Measurements from ENCODE around the gene CASTOR1.

Gene CASTOR1

GRCh38 chr22:30244641-30245040, 44.7 kb downstream of the CASTOR1 start:
- no peak for DNase-seq (ENCODE audit: low spot score)

DNA sequence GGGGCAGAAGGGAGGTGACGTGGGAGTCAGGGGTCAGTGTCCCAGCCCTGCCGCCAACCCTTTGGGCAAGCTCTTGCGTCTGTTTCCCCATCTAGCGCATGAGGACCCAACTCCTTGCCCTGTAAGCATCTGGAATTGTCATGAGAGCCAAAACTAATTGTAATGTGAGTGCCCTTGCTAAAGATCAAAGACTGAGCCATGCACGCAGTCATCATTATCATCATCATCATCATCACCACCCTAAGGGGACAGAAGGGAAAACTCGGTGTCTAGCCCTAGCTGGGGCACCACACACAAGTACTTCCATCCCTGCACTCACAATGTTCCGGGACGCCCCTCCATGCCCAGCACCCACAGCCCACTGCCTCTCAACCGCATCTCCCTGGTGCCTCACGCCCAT, 45.2 kb downstream of the CASTOR1 start:
- no peak for DNase-seq (ENCODE audit: low spot score)

DNA sequence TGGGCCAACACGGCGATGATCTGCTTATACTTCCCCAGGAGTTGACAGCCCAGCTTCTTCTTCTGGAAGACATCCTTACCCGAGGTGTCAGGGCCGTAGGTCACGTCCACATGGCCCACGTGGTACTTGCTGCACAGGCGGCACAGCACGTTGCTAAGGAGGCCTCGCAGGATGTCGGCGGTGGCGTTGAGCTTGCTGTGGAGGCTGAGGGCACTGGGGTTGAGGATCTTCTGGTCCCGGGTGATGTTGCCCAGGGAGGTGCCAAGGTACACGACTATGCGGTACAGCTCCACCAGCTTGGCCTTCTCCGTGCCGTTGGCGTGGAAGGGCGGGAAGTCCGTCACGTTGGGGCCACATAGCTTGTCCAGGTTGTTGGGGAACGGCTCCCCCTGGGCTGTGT, 45.6 kb downstream of the CASTOR1 start:
- no peak for DNase-seq (ENCODE audit: low spot score)

DNA sequence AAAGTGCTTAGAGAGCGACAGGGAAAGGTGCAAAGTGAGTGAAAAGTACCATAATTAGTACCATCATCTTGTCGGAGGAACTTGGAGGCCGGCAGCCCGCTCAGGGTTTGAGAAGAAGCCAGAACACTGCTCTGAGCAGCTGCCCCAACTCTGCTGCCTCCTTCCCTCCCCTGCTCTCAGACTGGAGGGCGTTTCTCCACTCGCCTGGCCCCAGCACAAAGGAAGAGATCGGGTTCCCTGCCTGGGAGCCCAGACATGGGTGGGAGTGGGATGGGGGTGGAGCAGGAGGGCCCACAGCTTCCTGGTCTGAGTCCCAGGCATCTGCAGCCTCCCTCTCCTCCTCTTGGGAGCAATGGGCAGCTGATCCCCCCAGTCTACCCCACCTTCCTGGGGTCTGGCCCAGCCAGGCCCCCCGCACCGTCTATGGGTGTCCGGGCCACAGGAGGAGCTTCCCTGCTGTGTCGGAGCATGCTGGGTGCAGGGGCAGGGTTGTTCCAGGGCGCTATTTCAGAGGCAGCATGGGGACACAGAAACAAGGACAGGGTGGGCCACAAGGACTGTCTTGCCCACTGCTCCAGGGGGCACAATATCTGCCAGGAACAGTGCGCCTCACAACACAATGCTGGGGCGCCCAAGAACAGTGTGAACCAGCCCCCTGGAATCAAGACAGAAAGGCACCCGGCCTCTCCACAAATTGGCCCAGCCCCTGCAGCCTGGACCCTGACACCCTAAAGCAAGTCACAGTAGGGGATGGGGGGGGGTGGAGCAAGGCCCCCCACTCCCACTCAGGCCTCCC, 47.5 kb downstream of the CASTOR1 start:
- no peak for DNase-seq (ENCODE audit: low spot score)

DNA sequence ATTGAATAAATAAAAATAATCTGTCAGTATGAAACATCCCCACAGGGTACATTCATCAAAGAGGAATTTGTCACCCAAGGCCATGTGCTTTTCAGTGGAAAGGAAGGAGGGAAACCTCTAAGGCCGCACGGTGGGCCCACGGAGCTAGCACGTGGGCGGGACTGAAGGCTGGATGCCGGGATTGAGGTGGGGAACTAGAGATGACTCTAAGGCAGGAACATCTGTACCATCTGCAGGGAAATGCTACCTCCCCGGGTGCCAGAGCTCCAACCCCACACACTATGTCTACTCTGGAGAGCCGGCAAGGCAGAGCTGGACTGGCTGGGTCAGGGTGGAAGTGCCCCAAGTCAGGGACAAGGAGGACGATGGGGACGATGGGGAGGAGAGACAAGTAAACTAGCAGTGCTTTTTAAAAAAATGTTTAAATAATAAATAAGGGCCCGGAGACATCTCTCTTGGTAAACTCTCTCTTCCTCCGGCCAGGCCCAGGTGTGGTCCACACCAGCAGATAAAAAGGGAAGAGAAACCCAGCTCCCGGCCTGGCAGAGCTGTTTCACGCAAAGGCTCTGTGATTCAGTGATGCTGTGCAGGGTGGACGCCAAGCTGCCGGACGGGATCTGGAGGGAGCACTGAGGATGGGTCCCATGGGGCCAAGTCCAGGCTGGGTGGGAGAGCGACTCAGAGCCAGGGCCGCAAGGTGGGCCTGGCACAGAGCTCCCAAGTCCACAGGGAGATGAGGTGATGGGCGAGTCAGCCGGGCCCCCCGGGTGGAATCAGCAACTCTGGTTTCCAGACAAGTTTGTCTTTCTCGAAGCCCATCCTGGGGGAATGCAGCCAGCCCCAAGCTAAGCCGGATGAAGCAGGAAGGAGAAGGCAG, 48.5 kb downstream of the CASTOR1 start:
- DNase-seq (ENCODE audit: low spot score), result no peak

DNA sequence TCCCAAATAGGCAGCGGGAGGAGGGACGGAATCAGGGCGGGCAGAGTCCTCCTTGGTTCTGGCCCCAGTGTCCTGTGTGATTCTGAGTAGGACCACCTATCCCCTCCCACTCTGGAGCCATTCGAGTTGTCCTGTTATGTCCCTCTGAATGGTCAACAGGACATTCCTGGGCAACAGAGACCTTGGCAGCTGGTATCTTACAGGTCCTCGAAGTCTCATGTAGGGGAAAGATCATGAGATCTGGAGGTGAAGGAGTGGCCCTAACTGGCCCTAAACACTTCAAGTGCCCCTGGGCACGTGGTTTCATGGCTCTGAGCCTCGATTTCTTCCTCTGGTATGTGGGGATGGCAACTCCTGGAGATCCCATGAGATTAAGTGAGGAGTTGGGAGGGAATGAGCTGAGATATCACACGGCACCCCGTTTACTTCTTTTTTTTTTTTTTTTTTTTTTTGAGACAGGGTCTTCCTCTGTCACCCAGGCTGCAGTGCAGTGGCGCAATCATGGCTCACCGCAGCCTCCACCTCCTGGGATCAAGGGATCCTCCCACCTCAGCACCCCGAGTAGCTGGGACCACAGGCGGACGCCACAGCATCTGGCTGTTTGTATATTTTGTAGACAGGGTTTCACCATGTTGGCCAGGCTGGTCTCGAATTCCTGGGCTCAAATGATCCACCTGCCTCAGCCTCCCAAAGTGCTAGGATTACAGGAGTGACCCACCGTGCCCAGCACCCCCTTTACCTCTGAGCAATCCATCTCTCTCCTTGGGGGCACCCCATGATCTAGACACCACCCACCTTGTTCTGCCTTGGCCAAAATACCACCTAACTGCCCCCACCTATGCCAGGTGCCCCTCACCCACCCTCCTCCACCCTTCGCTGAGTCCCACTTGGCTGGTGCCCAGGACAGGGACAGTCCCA, 49.6 kb downstream of the CASTOR1 start:
- DNase-seq (ENCODE audit: low spot score), result no peak

DNA sequence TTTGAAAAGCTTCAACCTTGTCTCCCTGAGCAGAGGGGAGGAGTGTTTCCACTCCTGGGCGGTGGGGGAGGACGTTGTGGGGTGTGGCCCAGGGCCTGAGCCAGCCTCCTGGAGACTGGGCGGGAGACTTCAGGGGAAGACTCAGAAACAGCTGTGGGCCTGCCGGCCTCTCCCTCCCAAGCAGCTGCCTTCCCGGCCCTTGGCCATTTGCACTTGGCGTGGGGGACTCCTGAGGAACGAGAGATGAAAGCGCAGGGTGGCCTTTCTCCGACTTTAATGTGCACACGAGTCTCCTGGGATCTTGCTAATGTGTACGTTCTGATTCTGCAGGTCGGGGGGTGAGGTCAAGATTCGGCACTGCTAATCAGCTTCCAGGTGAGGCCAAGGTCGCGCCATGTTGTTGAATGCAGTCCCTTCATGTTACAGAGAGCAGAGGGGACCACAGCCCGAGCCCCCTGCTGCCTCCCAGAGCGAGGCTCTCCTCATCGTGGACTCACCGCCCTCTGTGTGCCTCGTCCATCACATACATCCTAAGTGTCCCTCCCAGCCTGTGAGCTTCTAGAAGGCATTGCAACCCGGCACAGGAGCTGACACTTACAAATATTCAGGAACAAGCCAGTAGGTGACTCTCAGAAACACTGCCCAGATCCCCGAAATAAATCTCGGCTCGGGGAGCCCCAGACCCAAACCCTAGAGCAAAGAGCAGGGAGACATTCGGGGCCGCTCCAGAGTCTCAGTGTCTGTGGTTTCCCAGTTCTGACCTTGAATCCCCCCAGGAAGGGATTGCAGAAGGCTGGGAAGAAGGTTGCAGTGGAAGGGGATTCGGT, 50.4 kb downstream of the CASTOR1 start:
- no peak for DNase-seq (ENCODE audit: low spot score)

DNA sequence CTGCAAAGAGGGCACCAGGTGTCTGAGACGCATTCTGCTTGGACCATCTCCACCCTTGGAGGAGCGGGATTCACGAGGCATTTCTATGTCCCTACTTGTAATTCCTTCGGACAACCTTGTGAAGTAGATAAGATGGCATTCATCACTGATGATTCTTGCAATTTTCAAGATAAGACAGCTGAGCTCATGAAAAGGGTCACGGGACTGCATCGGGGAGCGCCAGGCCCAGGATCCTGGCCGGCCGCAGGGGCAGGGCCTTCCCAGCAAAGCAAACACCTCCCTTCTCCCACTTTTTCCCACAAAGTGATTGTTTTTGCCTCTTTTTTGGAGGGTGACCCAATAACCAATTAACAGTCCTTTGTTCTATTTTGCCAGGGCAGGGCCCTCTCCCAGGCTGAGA, 51.2 kb downstream of the CASTOR1 start:
- no peak for DNase-seq (ENCODE audit: low spot score)

- DNase-seq (ENCODE audit: low spot score), result no peak
Observed at GRCh38 chr22:30236875-30237274, 52.4 kb downstream of the CASTOR1 start.

DNA sequence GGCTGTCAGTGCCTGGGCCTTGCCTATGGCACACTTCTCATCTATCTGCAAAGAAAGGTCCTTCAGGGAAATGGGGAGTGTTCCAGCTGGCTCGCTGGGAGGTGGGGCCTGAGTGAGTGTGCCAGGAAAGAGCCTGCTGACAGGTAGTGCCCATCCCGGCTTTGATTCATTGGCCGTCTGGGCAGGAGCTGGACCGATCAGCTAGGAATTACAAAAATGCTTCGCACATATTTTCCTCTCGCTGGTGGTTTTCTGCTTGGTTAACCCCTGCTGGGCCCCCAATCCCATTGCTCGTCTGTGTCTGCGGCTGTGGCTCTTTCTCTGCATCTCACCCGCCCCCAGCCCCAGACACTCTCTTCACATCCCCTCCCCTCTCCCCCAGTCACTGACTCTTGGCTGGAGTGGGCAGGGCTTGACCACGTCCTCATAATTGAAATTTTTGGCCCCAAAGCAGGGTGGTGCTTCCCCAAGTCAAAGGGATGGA, 53.6 kb downstream of the CASTOR1 start:
- DNase-seq (ENCODE audit: low spot score), result no peak

All from HuH-7.5 (cell line).